Mononuclear cell (primary cell): ENCODE results near the gene SLC6A19. TPM values are rescaled to one million over a fixed set of nuclear protein-coding genes. Genes with fewer than 3 reads are reported as not detected.

Experiments
- H3K27me3 ChIP-seq: 2 replicates; pipeline ENCODE4 v1.6.0; 2011; ENCODE audit warnings: low read length, control low read depth; ENCODE audit not compliant: insufficient read depth
- H3K4me1 ChIP-seq: 2 replicates; pipeline ENCODE4 v1.5.1; 2011; ENCODE audit warnings: mild to moderate bottlenecking, low read length, control low read depth; ENCODE audit not compliant: insufficient read depth
- H3K4me3 ChIP-seq: 2 replicates; pipeline ENCODE4 v1.5.1; 2011; ENCODE audit warnings: mild to moderate bottlenecking, low read length, moderate library complexity
- H3K9me3 ChIP-seq: 2 replicates; pipeline ENCODE4 v1.5.1; 2011; ENCODE audit warnings: low read depth, mild to moderate bottlenecking, control low read depth, low read length
- total RNA-seq: library from RNA; depleted of rRNA; stranded (reverse); fragments of >200 nt; gene quantifications from one replicate; pipeline ENCODE4 v1.2.3, GENCODE V29; 2012

SLC6A19 gene
- total RNA-seq, 1 donor = not detected

DNA sequence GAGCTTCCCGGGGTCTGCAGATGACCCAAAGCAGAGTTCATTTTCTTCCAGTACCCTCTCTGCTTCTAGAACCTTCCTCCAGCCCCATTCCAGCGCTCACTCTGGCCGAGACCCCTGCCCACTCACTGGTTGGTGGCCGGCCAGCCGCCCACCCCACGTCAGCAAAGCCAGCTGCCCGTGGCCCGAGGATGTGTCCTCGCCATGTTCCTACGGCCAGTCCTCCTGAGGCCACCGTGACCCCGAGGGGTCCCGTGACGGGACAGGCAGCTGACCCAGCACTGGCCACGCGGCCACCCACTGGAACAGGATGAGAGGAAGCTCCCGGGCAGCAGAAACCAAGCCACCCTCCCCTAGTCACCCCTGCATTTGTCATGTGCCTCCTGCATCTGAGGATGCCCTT is 39.1 kb upstream of the SLC6A19 start:
- Histone ChIP-seq H3K27me3 (no peaks in the 10 kb centered on the region), H3K4me1 (no peaks in the 10 kb centered on the region), H3K9me3 (no peaks in the 10 kb centered on the region), H3K4me3 (no peak overlapping the region)

DNA sequence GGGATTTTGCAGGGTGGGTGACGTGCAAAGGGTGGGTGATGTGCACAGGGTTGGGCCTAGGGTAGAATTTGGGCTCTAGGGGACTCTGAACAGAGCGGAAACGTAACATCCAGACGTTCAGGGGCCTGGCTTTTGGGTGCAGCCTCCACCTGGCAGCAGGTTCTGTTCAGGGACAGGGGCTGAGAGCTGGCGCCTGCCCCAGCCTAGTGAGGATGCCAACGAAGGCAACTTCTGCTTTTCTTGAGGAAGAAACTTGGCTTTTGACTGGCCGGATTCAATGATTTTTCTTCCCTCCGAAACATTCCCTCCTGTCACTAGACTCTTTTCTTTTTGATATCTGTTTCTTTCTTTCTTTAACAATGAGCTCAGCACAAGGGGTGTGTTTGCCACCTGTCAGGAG is 38.6 kb upstream of the SLC6A19 start:
- Histone ChIP-seq H3K27me3 (no peaks in the 10 kb centered on the region), H3K4me1 (peaks cover under 1% of the 10 kb centered on the region), H3K4me3 (no peak overlapping the region), H3K9me3 (no peaks in the 10 kb centered on the region)

DNA sequence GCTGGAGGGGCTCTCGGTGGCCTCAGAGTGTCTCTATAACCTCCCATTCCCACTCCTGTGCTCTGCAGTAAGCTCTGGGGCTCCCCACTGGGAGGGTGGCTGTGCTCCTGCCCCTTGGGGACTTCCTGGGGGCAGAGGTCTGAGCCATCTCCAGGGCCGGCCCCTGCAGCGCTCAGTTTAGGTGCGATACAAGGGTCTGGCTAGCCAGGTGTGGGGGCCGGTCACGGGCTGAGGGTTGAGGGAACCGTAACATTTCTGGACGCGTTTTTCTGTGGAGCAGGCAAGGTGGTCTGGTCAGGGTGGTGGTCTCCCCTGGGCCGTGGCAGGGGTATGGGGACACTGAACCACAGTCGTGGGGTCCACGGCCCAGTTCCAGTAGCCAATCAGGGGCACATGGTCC is 38.0 kb upstream of the SLC6A19 start:
- H3K4me3 ChIP-seq = no peak overlapping the region
- no peaks in the 10 kb centered on the region for H3K9me3 ChIP-seq
- H3K27me3 ChIP-seq = no peaks in the 10 kb centered on the region
- H3K4me1 ChIP-seq = peaks cover 7% of the 10 kb centered on the region

DNA sequence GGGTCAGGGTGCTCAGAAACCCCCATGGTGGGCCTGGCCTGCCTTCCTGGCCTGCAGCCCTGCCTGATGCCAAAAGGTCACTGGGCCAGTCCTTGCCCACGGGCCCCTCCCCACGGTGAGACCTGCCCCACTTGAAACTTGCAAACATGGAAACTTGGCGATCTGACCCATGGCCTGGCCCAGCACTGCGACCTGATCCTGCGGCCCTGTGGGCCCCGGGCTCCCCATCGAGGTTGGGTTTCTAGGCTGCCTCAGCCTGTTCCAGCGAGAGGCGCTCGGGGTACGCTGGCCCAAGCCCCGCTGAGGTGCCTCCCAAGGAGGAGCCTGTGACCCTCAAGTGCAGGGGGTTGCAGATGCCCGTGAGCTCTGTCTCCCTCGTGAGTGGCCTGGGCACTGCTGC is 37.5 kb upstream of the SLC6A19 start:
- Histone ChIP-seq H3K9me3 (no peaks in the 10 kb centered on the region), H3K27me3 (no peaks in the 10 kb centered on the region), H3K4me1 (peaks cover 9% of the 10 kb centered on the region), H3K4me3 (no peak overlapping the region)

DNA sequence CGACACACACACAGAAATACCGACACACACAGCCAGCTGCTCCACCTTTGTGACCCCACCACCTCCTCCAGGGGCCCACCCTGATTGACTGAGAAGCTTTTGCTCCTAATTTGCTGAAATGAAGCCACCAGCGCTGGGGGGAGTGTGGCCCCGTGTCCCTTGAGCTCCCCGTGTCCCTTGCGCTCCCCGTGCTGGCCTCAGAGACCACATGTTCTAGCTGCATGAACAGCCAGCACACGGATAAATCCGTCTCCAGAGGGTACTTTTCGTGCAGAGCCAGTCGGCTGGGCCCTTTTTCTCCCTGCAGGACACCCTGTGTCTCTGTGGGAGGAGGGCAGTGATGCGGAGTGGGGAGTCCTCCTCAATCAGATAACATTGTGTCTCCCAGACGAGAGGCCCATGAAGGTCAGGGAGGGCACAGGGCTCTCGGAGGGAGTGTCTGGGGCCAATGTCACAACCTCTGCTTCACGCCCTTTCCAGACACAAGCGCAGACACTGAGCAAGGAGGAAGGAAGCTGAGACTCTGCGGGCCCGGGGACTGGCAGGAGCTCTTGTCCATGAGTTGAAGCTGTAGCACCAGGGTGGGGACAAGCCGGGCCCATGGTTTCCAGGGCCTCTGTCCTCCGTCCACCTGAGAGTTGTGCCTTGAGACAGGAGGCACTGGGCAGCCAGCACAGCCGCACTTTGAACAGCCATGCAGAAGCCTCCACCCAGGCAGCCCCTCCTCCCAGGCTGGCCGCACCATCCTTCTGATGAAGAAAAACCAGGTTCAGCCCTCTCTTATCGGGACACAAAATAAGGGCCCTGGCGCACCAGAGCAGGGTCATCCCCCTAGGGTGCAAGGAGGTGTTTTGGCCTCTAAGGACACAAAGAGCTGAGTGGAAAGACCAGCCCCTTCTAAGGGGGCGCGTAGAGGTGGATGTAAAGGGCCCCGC is 36.4 kb upstream of the SLC6A19 start:
- Histone ChIP-seq H3K27me3 (no peaks in the 10 kb centered on the region), H3K9me3 (no peaks in the 10 kb centered on the region), H3K4me1 (peaks cover 9% of the 10 kb centered on the region), H3K4me3 (no peak overlapping the region)

DNA sequence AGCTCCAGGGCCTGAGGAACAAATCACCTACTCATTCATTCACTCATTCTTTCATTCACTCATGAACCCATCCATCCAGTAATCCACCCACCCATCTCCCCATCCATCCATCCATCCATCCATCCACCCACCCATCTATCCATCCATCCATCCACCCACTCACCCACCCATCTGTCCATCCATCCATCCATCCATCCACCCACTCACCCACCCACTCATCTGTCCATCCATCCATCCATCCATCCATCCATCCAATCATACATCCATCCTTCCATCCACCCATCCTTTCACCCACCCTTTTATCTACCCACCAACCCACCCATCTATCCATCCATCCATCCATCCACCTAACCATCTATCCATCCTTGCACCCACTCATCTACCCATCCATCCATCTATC is 35.5 kb upstream of the SLC6A19 start:
- Histone ChIP-seq H3K4me1 (peaks cover 9% of the 10 kb centered on the region), H3K9me3 (no peaks in the 10 kb centered on the region), H3K4me3 (no peak overlapping the region), H3K27me3 (no peaks in the 10 kb centered on the region)

DNA sequence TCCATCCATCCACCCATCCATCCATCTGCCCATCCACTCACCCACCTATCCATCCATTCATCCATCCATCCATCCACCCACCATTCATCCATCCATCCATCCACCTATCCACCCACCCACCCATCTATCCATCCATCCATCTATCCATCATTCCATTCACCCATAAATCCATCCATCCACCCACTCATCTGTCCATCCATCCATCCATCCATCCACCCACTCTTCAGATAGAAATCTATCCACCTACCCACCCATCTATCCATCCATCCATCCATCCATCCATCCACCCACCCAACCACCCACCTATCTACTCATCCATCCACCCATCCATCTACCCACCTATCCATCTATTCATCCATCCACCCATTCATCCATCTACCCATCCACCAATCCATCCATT is 35.0 kb upstream of the SLC6A19 start:
- Histone ChIP-seq H3K27me3 (no peaks in the 10 kb centered on the region), H3K4me3 (no peak overlapping the region), H3K4me1 (peaks cover 9% of the 10 kb centered on the region), H3K9me3 (no peaks in the 10 kb centered on the region)

DNA sequence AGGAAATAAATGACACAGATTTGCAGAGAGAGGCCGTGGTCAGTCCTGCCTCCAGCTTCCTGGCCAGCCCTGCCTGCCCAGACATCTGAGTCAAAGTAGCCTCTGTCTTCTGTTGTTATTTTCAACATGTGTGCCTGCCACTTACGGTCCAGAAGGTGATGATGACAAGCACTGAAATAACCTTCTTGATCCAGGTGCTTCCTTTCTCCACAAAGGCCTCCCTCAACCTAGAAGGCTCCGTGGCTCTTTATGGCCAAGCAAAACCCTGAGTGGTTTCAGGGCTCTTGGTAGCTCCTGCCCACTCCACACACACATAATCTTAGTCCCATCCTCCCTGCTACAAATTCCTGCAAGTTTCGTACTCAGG is 34.1 kb upstream of the SLC6A19 start:
- peaks cover 9% of the 10 kb centered on the region for H3K4me1 ChIP-seq
- H3K9me3 ChIP-seq = no peaks in the 10 kb centered on the region
- H3K4me3 ChIP-seq = no peak overlapping the region
- no peaks in the 10 kb centered on the region for H3K27me3 ChIP-seq

DNA sequence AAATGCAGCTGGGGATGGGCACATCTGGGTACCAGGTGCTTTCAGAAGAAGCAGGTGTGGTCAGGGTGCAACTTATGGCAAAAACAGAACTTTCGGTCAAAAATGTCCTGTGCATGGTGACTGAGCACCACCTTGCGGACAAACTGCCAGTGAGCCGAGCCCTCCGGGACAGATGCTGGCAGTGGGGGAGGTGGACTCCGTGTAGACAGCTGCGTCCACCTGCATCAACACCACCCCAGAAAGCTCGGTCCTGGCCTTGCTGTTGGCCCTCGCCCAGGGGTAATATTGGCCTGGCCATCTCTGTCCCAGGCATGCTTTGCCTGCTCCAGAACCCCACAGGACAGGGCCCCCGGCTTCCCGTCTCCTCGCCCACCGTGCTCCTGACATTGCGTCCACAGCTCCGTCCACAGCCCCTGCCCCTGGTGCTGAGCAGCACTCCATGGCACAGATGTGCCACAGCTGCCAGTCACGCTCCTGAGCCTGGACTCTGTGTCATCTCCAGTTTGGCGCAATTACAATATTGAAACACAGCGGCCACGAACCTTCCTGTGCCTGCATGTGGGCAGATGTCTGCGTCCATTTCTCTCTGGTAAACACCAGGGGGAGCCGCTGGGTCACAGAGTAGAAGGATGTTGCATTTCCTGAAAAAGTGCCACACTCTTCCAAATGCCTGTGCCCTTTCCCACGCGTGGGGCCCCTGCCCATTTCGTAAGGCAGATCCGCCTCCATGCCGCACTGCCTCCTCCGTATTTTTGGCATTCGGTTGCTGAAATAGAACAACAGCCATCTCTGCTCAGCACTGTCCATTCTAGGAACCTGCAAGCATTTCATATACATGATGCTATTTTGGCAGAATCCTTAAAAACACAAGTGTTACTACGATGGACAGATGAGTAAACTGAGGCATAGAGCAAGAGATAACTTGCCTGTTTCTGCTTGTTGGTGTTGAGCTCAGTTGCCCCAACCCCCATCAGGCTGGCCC is 33.4 kb upstream of the SLC6A19 start:
- Histone ChIP-seq H3K27me3 (no peaks in the 10 kb centered on the region), H3K4me3 (no peak overlapping the region), H3K4me1 (peaks cover 9% of the 10 kb centered on the region), H3K9me3 (no peaks in the 10 kb centered on the region)

DNA sequence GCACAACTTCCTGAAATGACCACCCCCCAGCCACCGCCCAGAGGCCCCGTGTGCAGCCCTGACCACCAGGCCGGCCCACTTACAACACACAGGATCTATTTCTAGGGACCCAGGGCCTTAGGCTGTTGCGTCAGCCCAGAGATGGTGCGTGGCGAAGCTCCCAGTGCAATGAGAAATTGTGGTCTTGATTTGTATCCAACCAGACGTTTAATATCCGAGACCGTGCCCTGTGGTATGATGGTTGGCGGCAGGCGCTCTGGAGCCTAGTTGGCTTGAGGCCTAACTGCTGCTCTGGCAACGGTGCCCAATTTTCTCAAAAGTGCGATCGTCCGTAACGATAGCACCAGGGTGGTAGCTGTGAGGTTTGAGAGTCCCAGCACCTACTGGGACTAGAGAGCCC is 32.6 kb upstream of the SLC6A19 start:
- H3K9me3 ChIP-seq = no peaks in the 10 kb centered on the region
- H3K4me3 ChIP-seq = no peak overlapping the region
- H3K4me1 ChIP-seq = peaks cover 9% of the 10 kb centered on the region
- H3K27me3 ChIP-seq = no peaks in the 10 kb centered on the region

DNA sequence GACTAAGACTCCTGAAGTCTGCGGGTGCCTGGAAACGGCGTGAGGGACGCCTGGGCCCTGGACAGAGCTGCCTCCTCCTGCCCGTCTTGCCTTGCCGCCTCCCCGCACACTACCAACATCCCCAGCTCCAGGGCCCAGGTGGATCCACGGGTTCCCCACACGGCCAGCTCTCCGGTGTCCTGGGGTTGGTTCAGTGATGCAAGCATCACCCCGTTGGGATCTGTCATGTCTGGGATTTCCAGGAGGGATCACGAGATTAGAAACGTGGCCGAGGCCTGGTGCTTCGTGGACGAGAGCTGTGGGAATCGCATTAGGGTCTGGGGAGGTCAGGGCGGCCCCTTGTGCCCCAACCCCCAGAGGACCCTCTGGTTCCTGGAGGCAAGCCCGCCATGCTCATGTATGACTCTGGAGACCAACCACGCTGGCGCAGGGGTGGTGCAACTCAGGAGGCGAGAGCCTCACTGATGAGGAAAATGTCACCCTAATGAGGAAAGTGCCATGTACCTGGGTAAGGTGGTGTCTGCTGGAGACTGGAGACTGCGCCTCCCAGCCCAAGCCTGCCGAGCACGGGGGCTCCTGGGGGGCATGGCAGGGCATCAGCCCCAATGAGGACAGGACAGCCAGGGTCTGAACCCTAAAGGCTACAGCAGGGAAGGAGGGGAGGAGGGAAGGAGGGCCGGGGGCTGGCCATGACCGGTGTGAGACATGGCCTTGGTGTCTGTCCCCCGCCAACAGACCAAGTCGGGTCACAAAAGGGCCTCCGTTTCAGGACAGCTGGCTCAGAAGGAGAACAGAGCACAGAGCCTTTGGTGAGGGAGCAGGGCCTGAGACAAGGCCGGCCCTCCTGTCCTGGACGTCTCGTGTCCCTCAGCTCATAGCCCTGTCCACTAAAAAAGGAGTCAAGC is 31.9 kb upstream of the SLC6A19 start:
- Histone ChIP-seq H3K4me3 (no peak overlapping the region), H3K27me3 (no peaks in the 10 kb centered on the region), H3K4me1 (peaks cover 9% of the 10 kb centered on the region), H3K9me3 (no peaks in the 10 kb centered on the region)

DNA sequence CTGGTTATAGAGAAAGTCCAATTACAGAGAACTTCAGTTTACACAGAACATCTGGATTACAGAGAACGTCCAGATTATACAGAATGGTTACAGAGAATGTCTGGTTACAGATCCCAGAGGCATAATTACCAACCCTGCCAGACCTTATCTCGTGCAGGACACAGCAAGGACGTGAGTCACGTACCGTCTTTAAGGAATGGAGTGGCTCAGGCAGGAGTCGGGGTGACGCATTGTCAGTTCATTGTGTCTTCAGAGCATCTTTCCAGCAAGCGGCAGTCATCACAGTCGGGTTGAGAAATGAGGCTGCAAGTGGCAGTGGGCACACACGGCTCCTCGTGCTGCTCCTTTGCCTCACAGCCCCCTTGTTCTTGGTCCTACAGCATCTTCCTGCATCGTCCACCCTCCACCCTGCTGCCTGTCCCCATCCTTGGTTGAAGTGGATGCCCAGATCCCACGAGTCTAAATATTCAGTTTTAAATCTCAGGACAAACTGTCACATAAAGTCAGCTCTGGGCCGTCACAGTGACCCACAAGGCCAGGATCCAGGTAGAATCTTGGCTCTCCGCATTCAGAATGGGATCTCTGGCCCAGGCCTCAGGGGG is 30.0 kb upstream of the SLC6A19 start:
- no peaks in the 10 kb centered on the region for H3K9me3 ChIP-seq
- H3K4me1 ChIP-seq = peaks cover 9% of the 10 kb centered on the region
- H3K27me3 ChIP-seq = no peaks in the 10 kb centered on the region
- H3K4me3 ChIP-seq = no peak overlapping the region

DNA sequence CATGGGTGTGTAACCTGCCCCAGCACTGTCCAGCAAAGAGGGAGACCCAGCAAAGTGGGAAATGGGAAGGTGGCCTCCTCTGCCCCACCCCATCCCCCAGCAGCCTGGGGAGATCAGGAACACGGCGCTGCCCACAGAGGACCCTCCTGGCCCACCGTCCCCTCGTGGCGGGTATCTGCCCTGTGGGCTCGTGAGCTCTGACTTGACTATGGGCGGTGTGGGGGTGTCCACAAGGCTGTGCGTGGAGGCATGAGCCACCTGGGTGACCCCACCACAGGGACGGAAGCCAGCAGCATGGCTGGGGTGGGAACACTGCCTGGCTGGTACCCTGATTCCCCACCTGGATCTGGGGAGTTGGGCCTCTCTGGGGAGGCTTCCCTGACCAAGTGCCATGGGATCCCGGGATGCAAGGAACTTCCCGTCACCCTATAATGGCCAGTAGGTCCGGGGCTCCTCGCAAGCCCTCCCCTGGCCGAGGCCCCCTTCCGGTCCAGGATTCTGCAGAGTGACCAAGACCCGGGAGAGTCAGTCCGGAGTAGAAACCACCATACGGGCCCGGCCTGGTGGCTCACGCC is 29.3 kb upstream of the SLC6A19 start:
- H3K27me3 ChIP-seq = no peaks in the 10 kb centered on the region
- H3K4me1 ChIP-seq = peaks cover 9% of the 10 kb centered on the region
- no peak overlapping the region for H3K4me3 ChIP-seq
- no peaks in the 10 kb centered on the region for H3K9me3 ChIP-seq
